Skeletal muscle cell (primary cell): ENCODE data around the gene MBD3L5.
"Not testable (repeated sequence)": the region's sequence is repeated elsewhere in the genome, so short reads cannot be mapped to it uniquely, and the experiment has no call there.

Experiments used
- DNase-seq: peaks from one replicate; pipeline ENCODE4 v3.0.0-alpha.2; 2010; ENCODE audit warnings: low read depth
- H3K4me3 ChIP-seq: 2 replicates; pipeline ENCODE4 v1.5.1; 2011; ENCODE audit warnings: low read depth, mild to moderate bottlenecking, control low read depth, low read length, moderate library complexity

Gene MBD3L5

GRCh38 chr19:7049021-7049420 lies 18.6 kb downstream of the MBD3L5 start, which contains the start of gene MBD3L2:
Gene MBD3L2, plus strand, starts transcription at chr19:7049321. Its CDS starts 53 bp downstream, at chr19:7049374.
- not testable (repeated sequence) for DNase-seq, H3K4me3 ChIP-seq

GRCh38 chr19:7051421-7051820 lies 21.0 kb downstream of the MBD3L5 start:
- H3K4me3 ChIP-seq = not testable (repeated sequence)

GRCh38 chr19:7052896-7053295 lies 22.5 kb downstream of the MBD3L5 start:
- H3K4me3 ChIP-seq, DNase-seq: not testable (repeated sequence)

More at GRCh38 chr19:7051421-7051820, 21.0 kb downstream of the MBD3L5 start:
- DNase-seq = not testable (repeated sequence)

GRCh38 chr19:7054635-7055368 lies 24.4 kb downstream of the MBD3L5 start:
- not testable (repeated sequence) for H3K4me3 ChIP-seq, DNase-seq

GRCh38 chr19:7055679-7056078 lies 25.3 kb downstream of the MBD3L5 start:
- DNase-seq, H3K4me3 ChIP-seq: not testable (repeated sequence)

GRCh38 chr19:7056371-7056770 lies 26.0 kb downstream of the MBD3L5 start:
- H3K4me3 ChIP-seq, DNase-seq: not testable (repeated sequence)

- H3K4me3 ChIP-seq, DNase-seq: not testable (repeated sequence)
These were observed 28.2 kb downstream of the MBD3L5 start, which contains the start of gene MBD3L3 for GRCh38 chr19:7058576-7058975. Gene MBD3L3, minus strand, starts transcription at chr19:7058676. Its CDS starts 71 bp downstream, at chr19:7058605.

GRCh38 chr19:7059977-7060376 lies 29.6 kb downstream of the MBD3L5 start:
- not testable (repeated sequence) for DNase-seq, H3K4me3 ChIP-seq

GRCh38 chr19:7063339-7063738 lies 33.0 kb downstream of the MBD3L5 start:
- DNase-seq = no peak
- H3K4me3 ChIP-seq = no peak overlapping the region

- no peak overlapping the region for H3K4me3 ChIP-seq
- DNase-seq = no peak
These were observed 33.5 kb downstream of the MBD3L5 start for GRCh38 chr19:7063764-7064418.

- not testable (repeated sequence) for DNase-seq, H3K4me3 ChIP-seq
These were observed 36.7 kb downstream of the MBD3L5 start for GRCh38 chr19:7067122-7067521.

GRCh38 chr19:7067716-7068115 lies 37.3 kb downstream of the MBD3L5 start:
- no peak overlapping the region for H3K4me3 ChIP-seq
- no peak for DNase-seq

GRCh38 chr19:7068599-7068998 lies 38.2 kb downstream of the MBD3L5 start:
- no peak for DNase-seq
- peak overlapping the region; percentile 26 for H3K4me3 ChIP-seq

GRCh38 chr19:7069042-7069903 lies 38.9 kb downstream of the MBD3L5 start, which contains the start of gene ZNF557:
Gene ZNF557, plus strand, starts transcription at chr19:7069703. Its CDS starts 5,372 bp downstream, at chr19:7075075.
- DNase-seq = peak; percentile 86
- peak within 1 kb of the TSS; percentile 89 for H3K4me3 ChIP-seq

GRCh38 chr19:7069904-7070226 lies 39.5 kb downstream of the MBD3L5 start:
- peak overlapping the region; percentile 89 for H3K4me3 ChIP-seq
- no peak for DNase-seq

GRCh38 chr19:7072541-7072940 lies 42.2 kb downstream of the MBD3L5 start:
- no peak overlapping the region for H3K4me3 ChIP-seq
- DNase-seq = no peak

- H3K4me3 ChIP-seq = no peak overlapping the region
- no peak for DNase-seq
These were observed 44.4 kb downstream of the MBD3L5 start for GRCh38 chr19:7074705-7075282.

GRCh38 chr19:7076151-7076550 lies 45.8 kb downstream of the MBD3L5 start:
- DNase-seq = no peak
- H3K4me3 ChIP-seq = no peak overlapping the region

- DNase-seq = no peak
- H3K4me3 ChIP-seq = no peak overlapping the region
These were observed 47.6 kb downstream of the MBD3L5 start for GRCh38 chr19:7078008-7078407.
